ENCODE measurements around the gene EFR3B.

EFR3B gene

DNA sequence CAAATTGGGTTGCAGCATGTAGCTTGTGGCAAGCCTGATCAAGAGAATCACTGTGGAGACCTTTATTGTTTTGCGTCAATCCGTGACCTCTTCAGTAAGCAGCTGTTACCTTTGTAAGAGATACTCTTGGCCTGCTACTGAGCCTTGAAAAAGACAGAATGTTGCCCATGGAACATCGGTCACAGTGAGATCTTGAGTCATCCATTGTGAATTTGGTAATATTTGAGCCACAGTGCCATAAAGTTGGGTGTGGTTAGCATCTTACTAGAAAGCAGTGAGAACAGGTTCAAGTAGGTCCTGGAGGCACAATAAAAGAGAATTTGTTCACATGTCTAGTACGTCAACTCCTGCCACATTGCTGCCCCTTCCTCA lies 12.7 kb upstream of the EFR3B start:
- TF ChIP-seq, protein P1, sequence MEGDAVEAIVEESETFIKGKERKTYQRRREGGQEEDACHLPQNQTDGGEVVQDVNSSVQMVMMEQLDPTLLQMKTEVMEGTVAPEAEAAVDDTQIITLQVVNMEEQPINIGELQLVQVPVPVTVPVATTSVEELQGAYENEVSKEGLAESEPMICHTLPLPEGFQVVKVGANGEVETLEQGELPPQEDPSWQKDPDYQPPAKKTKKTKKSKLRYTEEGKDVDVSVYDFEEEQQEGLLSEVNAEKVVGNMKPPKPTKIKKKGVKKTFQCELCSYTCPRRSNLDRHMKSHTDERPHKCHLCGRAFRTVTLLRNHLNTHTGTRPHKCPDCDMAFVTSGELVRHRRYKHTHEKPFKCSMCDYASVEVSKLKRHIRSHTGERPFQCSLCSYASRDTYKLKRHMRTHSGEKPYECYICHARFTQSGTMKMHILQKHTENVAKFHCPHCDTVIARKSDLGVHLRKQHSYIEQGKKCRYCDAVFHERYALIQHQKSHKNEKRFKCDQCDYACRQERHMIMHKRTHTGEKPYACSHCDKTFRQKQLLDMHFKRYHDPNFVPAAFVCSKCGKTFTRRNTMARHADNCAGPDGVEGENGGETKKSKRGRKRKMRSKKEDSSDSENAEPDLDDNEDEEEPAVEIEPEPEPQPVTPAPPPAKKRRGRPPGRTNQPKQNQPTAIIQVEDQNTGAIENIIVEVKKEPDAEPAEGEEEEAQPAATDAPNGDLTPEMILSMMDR (IDR thresholded peaks at IDR 0.05), result no peak
- Mint-ChIP-seq H3K27ac (no peak overlapping the region), H3K4me1 (peaks cover 22% of the 10 kb centered on the region), H3K27me3 (ENCODE audit: low read depth, poor library complexity) (peaks cover 20% of the 10 kb centered on the region), H3K36me3 (ENCODE audit: low read depth) (no peaks in the 10 kb centered on the region), H3K9me3 (peaks cover 3% of the 10 kb centered on the region), H3K4me3 (no peak overlapping the region)
- DNase-seq, result no peak

DNA sequence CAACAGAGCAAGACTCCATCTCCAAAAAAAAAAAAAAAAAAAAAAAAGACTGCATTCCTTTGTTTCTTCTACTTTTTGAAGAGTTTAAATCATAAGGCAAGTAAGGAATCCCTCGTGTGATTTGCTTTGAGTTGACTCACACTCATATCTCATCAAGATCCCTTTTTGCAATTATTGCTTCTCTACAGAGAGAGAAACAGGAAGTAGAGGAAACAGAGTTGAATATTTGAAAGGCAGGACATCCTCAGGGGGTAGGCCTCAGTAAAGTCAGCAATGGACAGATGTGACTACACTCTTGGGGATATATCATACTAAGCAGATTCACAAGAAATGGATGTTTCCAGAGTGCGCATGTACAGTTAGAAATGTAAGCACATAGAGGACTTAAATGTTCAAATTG lies 11.2 kb upstream of the EFR3B start:
- TF ChIP-seq, protein P1 (IDR thresholded peaks at IDR 0.05), result no peak
- no peak for DNase-seq
- peaks cover 26% of the 10 kb centered on the region for H3K4me1 Mint-ChIP-seq

DNA sequence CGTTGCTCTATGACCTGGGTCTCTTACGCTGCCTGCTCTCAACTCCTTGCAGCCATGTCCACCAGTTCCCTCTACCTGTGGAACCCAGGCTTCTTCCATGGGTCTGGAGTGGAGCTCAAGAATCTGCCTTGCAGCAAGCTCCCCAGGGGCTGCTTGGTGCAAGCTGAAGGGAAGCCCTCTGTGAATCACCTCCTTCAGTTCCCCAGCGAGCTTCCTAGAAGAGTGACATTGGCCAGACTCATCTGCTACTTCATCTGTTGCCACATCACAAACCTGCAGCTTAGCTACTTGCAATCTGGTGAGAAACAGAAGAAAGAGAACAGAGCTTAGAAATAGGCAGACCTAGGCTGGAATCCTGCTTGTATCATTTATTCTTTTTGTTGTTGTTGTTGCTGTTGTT lies 9.8 kb upstream of the EFR3B start:
- Mint-ChIP-seq H3K27ac (no peak overlapping the region), H3K4me3 (no peak overlapping the region), H3K4me1 (peaks cover 34% of the 10 kb centered on the region), H3K27me3 (ENCODE audit: low read depth, poor library complexity) (peaks cover 38% of the 10 kb centered on the region), H3K36me3 (ENCODE audit: low read depth) (no peaks in the 10 kb centered on the region), H3K9me3 (peaks cover 5% of the 10 kb centered on the region)
- TF ChIP-seq, protein P1 (IDR thresholded peaks at IDR 0.05), result no peak
- no peak for DNase-seq

More for the DNA sequence above, 11.2 kb upstream of the EFR3B start:
- Mint-ChIP-seq H3K27me3 (ENCODE audit: low read depth, poor library complexity) (peaks cover 28% of the 10 kb centered on the region), H3K9me3 (peaks cover 5% of the 10 kb centered on the region), H3K4me3 (no peak overlapping the region), H3K36me3 (ENCODE audit: low read depth) (no peaks in the 10 kb centered on the region), H3K27ac (peak overlapping the region; percentile 18)

DNA sequence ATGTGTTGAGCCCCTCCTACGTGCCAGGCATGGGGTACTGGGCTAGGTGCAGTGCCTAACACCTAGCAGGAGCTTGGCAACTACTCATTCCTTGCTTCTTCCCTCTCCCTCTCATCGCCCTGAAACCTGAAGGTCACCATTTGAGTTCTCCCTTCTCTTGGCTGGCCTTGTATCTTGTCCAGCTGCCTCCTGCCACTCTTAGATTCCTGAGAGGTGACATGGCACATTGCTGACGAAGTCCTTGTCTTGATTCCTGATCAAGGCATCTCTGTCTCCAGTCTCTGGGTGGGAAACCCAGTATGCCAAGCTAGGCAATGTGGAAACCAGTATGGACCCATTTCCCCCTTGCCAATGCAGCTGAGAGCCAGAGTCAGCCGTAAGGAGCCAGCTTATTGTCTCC lies 9.0 kb upstream of the EFR3B start:
- H3K4me3 Mint-ChIP-seq, result no peak overlapping the region
- H3K27me3 Mint-ChIP-seq (ENCODE audit: low read depth, poor library complexity), result peaks cover 38% of the 10 kb centered on the region
- TF ChIP-seq, protein P1 (IDR thresholded peaks at IDR 0.05), result no peak
- H3K4me1 Mint-ChIP-seq, result peaks cover 34% of the 10 kb centered on the region
- H3K9me3 Mint-ChIP-seq, result peaks cover 5% of the 10 kb centered on the region
- H3K27ac Mint-ChIP-seq, result no peak overlapping the region
- H3K36me3 Mint-ChIP-seq (ENCODE audit: low read depth), result no peaks in the 10 kb centered on the region
- no peak for DNase-seq

DNA sequence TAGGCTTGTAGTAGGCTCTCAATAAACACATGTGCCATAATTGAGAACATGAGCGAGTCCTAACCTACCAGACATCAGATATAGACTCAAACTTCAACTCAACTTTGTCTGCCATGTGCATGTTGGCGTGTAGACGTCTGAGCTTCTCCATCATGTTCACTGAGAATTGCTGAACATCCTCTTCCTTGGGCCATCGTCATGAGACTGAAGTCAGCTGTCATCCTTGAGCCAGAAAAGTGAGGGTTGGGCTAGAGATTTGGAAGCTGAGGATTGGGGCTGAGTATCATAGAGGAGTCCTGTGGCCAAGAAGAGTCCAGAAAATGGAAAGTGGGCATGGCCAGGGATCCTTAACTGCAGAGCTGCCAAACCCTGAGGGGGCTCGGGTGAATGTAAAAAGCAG lies 7.8 kb upstream of the EFR3B start:
- DNase-seq, result no peak
- Mint-ChIP-seq H3K4me1 (peaks cover 38% of the 10 kb centered on the region), H3K9me3 (peaks cover 5% of the 10 kb centered on the region), H3K36me3 (ENCODE audit: low read depth) (no peaks in the 10 kb centered on the region), H3K4me3 (no peak overlapping the region), H3K27ac (no peak overlapping the region), H3K27me3 (ENCODE audit: low read depth, poor library complexity) (peaks cover 44% of the 10 kb centered on the region)
- TF ChIP-seq, protein P1 (IDR thresholded peaks at IDR 0.05), result no peak

DNA sequence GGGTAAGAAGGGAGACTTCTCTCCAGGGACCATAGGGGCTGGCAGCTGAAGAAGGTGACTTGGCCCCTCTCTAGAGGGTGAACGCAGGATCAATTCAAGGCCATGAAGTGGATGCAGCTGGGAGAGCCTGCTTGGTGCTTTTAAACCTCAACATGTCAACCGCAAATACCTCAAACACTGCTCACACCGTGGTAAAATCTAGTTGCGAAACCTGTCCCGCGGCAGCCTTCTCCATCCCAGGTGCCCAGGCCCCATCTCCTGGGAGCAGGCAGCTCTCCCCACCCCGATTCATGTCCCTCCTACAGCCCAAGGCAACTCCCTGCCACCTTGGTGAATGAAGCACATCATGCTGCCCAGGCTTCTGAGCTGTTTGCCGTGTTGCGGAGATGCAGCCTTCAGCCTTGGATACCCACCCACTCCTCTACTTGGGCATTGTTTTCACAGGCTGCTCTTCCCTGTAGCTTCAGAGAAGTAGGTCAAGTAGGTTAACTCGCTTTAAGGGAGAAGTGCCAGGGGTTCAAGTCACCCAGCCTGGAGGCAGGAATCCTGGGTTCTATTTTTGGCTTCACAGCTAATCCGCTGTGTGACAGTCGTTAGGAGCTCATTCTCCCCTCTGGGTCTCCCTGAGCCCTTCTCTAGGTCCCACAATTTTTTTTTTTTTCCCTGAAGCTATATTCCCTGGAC lies 6.2 kb upstream of the EFR3B start:
- no peak for DNase-seq
- Mint-ChIP-seq H3K9me3 (peaks cover 5% of the 10 kb centered on the region), H3K27ac (no peak overlapping the region), H3K27me3 (ENCODE audit: low read depth, poor library complexity) (peaks cover 52% of the 10 kb centered on the region), H3K4me3 (no peak overlapping the region), H3K4me1 (peaks cover 46% of the 10 kb centered on the region), H3K36me3 (ENCODE audit: low read depth) (no peaks in the 10 kb centered on the region)
- TF ChIP-seq, protein P1 (IDR thresholded peaks at IDR 0.05), result no peak

Data from nephron progenitor cell (in vitro differentiated cells).